HG03558 (cell line): ENCODE measurements around the gene OSCP1.
A peak's percentile ranks its signal among the peaks of the same experiment; 100 is the strongest.

Experiments
- ATAC-seq: cut with Tn5 transposase; IDR thresholded peaks from one replicate; pipeline ENCODE4 v1.9.1; 2021; ENCODE audit warnings: moderate number of reproducible peaks; ENCODE audit not compliant: unreplicated experiment; ENCODE audit errors: extremely low read depth

The OSCP1 gene

DNA sequence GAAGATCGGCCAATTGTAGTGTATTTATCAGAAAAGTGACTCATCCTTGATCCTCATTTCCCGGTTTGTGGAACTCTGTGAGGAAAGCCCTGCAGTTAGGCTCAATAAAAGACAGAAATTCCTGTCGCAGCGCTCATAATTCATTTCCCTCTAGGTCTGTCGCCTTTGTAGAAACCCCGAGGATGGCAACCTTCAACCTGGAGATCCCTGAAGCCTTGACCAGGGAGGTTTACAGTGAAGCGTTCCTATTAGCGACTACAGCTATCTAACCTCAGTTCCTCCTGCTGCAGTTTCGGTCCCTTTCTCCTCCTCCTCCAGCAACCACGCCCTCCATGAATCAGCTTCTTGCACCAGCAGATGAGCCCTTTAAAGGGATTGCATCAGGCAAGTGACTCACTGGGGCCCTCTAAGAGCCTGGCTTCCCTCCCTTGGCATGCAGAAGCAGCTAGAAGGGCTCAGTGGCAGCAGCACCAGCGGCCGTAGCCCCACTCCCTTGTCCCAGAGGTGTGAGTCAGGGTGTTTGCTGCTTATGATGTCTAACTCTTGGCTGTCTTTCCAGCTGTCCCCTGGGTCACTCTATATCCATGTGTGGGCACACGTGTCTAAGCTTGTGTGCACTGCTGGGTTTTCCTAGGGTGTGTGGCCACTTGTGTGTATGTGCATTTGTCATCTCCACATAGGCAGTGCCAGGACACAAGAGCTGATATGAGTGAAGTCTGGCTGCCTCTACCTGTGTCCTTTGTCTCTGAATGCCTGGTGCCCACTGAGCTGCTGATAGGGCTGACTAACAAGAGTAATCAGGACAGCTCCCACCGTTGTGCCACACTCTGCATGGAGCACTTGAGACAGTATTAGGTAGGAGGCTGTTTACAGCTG is 63.7 kb downstream of the OSCP1 start:
- no peak for ATAC-seq

GRCh38 chr1:36385410-36386264 is 64.6 kb downstream of the OSCP1 start, which contains the start of gene STK40:
Gene STK40 (minus strand): TSS chr1:36385924. CDS start chr1:36361332, 24,592 bp downstream.
- peak; percentile 65 for ATAC-seq

DNA sequence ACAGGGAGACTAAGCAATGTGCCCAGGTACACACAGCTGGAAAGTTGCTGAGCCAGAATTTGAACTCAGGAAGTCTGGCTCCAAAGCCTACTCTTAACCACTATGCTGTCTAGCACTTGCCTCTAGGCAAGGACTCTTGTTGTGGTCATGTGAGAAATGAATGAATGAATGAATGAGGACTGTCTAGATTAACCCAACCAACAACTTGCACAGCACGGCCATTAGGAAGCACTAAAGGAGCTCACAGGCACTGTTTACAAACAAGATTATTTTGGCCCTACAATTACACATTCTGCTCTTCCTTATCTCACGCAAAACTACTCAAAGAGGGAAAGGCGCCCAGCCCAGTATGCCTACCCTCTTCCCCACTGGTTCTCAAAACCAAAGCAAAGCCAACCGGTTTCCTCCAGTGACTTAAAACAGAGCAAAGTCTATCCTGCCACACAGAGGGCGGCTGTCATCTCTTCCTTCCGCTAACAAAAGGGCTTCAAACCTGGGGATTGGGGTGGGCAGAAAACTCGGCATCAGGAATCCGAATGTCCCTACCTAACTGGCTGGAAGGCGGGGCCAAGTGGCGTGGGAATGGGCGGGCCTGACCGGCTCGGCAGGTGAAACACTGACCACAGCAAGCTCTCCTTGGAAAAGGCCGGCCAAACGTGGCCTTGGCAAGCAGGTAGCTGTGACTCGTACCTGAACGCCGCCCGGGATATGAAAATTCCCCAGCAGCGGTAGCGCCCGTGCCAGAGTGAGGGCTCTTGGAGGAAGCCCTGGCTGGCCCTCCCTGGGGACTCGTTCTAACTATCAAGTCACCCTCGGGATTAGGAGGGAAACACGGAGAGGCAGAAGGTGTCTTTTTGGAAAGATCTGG is 65.5 kb downstream of the OSCP1 start:
- no peak for ATAC-seq

DNA sequence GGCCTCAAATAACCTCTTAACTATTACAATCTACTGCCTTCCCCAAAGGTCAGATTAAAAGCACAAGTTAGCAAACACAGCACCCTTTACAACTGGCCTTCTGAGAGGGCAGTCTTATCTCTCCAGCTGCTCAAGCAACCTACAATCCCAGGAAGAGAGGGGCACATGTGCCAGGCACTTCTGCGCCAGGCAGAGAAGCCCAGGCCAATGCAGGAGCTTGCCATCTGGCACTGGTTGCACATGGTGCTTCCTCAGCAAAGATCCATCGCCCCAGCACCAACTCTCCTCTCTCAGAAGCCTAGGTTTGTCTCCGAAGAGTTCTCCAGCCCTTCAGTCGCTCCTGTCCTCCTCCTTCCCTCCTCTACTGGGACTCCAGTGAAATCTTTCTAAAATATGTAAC is 67.0 kb downstream of the OSCP1 start:
- no peak for ATAC-seq

DNA sequence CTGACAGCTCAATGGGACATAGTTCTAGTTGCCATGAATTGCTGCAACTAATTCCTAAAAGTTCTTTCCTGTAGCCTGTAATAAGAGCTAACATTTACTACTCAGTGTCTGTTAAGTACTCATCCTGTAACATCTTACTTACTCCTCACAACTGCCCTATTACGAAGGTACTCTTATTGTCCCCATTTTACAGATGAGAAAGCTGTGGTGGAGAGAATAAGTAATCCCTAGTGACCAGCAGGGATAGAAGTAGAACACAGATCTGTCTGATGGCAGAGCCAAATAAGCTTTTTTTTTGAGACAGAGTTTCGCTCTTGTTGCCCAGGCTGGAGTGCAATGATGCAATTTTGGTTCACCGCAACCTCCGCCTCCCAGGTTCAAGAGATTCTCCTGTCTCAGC is 67.6 kb downstream of the OSCP1 start:
- ATAC-seq: no peak

DNA sequence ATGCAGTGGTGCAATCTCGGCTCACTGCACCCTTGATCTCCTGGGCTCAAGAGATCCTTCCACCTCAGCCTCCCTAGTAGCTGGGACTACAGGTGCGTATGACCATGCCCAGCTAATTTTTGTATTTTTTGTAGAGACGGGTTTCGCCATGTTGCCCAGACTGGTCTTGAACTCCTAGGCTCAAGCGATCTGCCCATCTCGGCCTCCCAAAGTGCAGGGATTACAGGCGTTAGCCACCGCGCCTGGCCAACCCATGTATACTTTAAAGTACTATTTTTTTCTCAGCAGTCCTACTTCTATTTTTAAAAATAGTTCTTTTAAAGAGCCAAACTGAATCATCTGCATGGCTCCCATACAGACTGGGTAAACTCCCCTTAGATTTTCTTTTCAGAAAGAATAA is 68.0 kb downstream of the OSCP1 start:
- no peak for ATAC-seq

DNA sequence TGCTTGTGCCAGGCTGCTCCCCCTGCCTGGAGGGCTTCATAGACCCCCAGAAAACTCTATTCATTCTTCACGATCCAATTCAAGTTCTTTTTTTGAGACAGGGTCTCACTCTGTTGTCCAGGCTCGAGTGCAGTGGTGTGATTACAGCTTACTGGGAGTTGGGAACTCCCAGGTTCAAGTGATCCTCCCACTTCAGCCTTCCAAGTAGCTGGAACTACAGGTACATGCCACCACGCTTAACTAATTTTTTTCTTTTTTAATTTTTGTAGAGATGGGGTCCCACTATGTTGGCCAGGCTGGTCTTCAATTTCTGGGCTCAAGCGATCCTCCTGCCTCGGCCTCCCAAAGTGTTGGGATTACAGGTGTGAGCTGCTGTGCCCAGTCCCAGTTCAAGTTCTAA is 68.8 kb downstream of the OSCP1 start:
- ATAC-seq: no peak

GRCh38 chr1:36380782-36381181 is 69.5 kb downstream of the OSCP1 start:
- no peak for ATAC-seq

DNA sequence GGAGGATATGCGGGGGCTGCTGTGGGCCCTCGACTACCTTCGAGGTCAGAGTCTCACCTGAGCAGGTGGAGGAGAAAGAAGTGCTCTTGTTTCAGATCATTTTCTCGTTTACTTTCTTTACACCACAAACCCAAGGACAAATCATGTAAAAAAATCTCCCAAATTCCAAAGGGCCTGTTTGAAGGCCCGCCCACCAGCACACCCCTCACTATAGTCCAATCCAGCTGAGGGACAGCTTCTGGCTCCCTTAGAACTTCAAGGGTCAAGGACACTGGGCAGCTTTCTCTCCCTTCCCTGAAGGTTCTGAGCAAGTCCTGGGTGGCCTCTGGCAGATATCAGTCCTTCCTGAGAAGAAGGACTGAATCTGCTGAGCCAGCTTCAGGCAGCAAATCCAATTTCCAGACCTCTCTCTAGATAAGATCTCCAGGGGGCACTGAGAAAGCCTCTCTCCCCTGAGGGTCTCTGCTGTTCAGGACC is 70.1 kb downstream of the OSCP1 start:
- ATAC-seq: no peak

GRCh38 chr1:36377791-36378492 is 72.3 kb downstream of the OSCP1 start:
- ATAC-seq: no peak

- no peak for ATAC-seq
These were observed 77.6 kb downstream of the OSCP1 start for GRCh38 chr1:36372617-36373016.

- ATAC-seq: no peak
These were observed 81.0 kb downstream of the OSCP1 start for GRCh38 chr1:36369061-36369861.
